GM21390 (cell line): Measurements from ENCODE around the gene KRTAP10-2.

ENCODE experiments used
- ATAC-seq: cut with Tn5 transposase; IDR thresholded peaks from one replicate; pipeline ENCODE4 v1.9.1; 2021; ENCODE audit not compliant: unreplicated experiment

Gene KRTAP10-2

GRCh38 chr21:44540741-44541288 is 10.5 kb downstream of the KRTAP10-2 start:
- ATAC-seq: no peak

GRCh38 chr21:44539991-44540666 is 11.2 kb downstream of the KRTAP10-2 start, which contains the start of gene KRTAP10-1:
KRTAP10-1 (minus strand) TSS chr21:44540195; CDS start chr21:44540150, 45 bp downstream.
- ATAC-seq: no peak

- ATAC-seq: no peak
Measured at GRCh38 chr21:44539046-44539445, 12.3 kb downstream of the KRTAP10-2 start.

GRCh38 chr21:44537930-44538911 is 13.1 kb downstream of the KRTAP10-2 start:
- ATAC-seq: no peak

- no peak for ATAC-seq
Measured at GRCh38 chr21:44535963-44536362, 15.3 kb downstream of the KRTAP10-2 start.

- ATAC-seq: no peak
Measured at GRCh38 chr21:44534688-44535087, 16.6 kb downstream of the KRTAP10-2 start.

- no peak for ATAC-seq
Measured at GRCh38 chr21:44533891-44534627, 17.2 kb downstream of the KRTAP10-2 start.

- ATAC-seq: no peak
Measured at GRCh38 chr21:44533121-44533890, 18.0 kb downstream of the KRTAP10-2 start.

GRCh38 chr21:44532712-44533111 is 18.6 kb downstream of the KRTAP10-2 start:
- ATAC-seq: no peak

- ATAC-seq: no peak
Measured at GRCh38 chr21:44531606-44532564, 19.4 kb downstream of the KRTAP10-2 start.

- no peak for ATAC-seq
Measured at GRCh38 chr21:44530903-44531605, 20.3 kb downstream of the KRTAP10-2 start.

GRCh38 chr21:44530221-44530902 is 20.9 kb downstream of the KRTAP10-2 start:
- ATAC-seq: no peak

- ATAC-seq: no peak
Measured at GRCh38 chr21:44529503-44530125, 21.7 kb downstream of the KRTAP10-2 start.

- no peak for ATAC-seq
Measured at GRCh38 chr21:44529011-44529421, 22.3 kb downstream of the KRTAP10-2 start.

GRCh38 chr21:44528634-44528995 is 22.7 kb downstream of the KRTAP10-2 start:
- no peak for ATAC-seq

GRCh38 chr21:44527983-44528633 is 23.2 kb downstream of the KRTAP10-2 start:
- no peak for ATAC-seq
